ENCODE measurements around the gene ADCY9.
"Not testable (repeated sequence)": the region's sequence is repeated elsewhere in the genome, so short reads cannot be mapped to it uniquely, and the experiment has no call there.

The ADCY9 gene

GRCh38 chr16:4064950-4065352 lies 51.3 kb downstream of the ADCY9 start:
- no peak for DNase-seq

GRCh38 chr16:4062212-4062802 lies 53.9 kb downstream of the ADCY9 start:
- DNase-seq: no peak

- no peak for DNase-seq
Observed at GRCh38 chr16:4060823-4061222, 55.4 kb downstream of the ADCY9 start.

- no peak for DNase-seq
Observed at GRCh38 chr16:4060009-4060408, 56.2 kb downstream of the ADCY9 start.

DNA sequence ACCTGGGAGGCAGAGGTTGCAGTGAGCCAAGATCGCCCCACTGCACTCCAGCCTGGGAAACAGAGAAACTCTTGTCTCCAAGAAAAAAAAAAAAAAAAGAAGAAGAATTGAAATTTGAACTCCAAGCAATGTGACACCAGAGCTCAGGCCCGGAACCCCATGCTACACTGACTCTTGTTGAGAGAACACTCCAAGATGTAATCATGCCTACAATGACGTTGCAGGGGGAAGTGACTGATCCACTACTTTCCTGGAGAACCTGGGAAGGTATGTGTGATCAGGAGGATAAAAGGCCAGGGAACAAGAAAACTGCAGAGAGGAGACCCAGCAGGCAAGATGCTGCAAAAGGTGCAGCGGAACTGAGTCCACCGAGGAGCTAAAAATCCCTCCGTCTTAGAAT lies 57.9 kb downstream of the ADCY9 start:
- no peak for DNase-seq

DNA sequence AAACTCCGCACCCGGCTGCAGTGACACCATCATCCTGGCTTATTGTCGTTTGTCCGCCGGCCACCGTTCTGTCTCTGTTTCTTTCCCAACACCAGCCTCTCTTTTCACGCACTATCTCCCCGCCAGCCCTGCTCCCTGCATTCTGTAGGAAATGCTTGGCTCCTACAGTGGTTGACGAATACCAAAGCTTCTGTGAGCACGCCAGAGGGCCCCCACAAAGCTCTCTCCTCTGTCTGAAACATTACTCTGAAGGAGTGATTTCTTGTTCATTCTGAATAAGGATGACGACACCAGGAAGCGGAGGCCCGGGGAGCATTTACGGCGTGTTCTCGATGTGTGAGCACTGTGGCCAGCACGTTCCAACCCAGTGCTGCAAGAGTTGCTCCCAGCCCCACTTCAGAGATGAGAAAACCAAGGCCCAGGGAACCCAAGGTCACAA lies 58.8 kb downstream of the ADCY9 start:
- DNase-seq: no peak

GRCh38 chr16:4056161-4057105 lies 59.8 kb downstream of the ADCY9 start:
- no peak for DNase-seq

- DNase-seq: no peak
Observed at GRCh38 chr16:4055748-4056147, 60.5 kb downstream of the ADCY9 start.

DNA sequence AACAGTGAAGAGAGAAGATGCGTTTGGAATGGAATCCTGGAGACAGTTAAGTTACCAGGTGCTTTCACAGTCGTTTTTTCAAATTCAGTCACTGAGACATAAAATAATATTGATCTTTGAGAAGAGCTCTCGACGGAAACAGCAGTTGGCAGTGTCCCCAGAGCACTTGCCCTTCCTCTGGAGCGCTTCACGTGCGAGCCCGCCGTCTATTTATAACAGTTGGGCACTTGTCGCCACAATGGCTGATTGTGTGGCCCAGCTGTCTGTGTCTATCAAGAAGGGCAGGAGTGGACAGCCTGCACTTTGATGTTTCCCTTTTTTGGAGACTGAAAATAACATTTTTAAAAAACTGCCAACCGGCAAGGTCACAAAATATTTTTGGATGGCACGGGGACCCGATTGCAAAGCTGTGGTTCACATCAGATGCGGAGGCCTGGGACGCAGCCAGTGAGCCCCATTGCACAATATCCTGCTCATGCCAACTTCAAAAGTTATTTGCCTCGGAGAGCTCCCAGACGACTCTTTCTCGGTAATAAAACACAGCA lies 62.9 kb downstream of the ADCY9 start:
- peak; percentile 5 for DNase-seq

DNA sequence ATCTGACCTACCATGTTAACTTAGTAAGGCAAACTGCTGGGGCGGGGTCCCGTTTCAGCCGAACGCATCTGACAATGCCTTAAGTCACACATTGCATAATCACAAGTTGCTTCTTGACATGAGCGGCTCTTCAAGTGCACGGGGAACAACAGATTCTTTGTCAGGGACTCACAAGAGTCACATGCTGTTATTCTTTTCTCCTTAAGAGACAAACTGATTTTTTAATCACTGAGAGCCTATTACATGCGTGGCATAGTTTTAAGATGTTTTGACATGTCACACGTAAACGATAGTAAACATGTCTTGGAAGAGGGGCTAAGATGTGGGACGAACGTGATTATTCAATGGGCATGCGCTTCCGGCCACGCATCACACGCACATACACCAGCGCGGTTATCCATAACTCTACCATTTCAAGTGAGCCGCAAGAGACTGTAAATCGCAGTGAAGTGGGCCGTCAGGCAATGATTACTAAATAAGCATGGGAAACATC lies 63.4 kb downstream of the ADCY9 start:
- DNase-seq: no peak

- no peak for DNase-seq
Observed at GRCh38 chr16:4052096-4052495, 64.1 kb downstream of the ADCY9 start.

GRCh38 chr16:4051591-4051990 lies 64.7 kb downstream of the ADCY9 start:
- no peak for DNase-seq

DNA sequence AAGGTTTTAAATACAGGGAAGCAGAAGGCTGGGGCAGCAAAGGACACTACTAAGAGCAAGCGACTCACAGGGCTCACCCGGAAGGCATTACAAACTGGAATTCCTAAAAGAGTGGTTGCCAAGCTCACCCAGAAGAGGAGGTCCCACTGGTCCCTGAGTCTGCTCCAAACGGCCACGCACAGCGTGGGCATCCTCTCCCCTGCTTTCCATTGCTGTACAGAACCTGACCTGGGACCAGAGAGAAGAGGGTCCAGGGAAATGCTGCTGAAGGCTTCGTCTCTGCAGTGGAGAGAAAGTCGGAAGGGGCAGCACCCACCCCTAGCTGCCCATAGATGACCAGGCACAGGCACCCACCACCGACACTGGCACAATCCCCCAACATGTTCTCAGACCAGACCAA lies 67.2 kb downstream of the ADCY9 start:
- no peak for DNase-seq

- no peak for DNase-seq
Observed at GRCh38 chr16:4048481-4048880, 67.8 kb downstream of the ADCY9 start.

GRCh38 chr16:4046221-4046620 lies 70.0 kb downstream of the ADCY9 start:
- no peak for DNase-seq

DNA sequence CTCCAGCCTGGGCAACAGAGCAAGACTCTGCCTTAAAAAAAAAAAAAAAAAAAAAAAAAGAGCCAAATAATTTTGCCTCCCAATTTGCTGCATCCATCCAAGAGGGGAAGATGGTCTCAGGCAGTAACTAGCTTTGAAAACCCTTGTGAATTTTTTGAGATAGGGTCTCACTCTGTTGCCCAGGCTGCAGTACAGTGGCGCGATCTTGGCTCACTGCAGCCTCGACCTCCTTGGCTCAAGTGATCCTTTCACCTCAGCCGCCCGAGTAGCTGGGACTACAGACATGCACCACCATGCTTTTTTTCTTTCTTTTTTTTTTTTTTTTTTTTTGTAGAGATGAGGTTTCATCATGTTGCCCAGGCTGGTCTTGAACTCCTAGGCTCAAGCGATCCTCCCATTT lies 70.7 kb downstream of the ADCY9 start:
- not testable (repeated sequence) for DNase-seq

DNA sequence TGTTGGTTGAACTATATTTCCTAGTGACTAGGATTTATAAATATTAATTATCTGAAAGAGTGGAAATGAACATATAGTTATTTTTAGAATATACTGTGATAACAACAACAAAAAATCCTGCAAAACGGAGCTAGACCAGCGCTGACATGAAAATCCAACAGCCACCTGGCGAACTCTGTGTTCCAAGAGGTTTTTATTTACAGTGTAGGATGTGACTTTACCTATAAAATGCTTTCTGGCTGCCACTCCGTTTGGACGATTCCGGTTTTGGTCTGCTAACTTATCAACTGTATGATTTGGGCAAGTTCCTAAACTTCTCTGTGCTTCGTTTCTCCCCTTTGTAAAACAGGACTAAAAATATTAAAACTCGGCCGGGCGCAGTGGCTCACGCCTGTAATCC lies 73.7 kb downstream of the ADCY9 start:
- DNase-seq: no peak

- DNase-seq: no peak
Observed at GRCh38 chr16:4038448-4038847, 77.8 kb downstream of the ADCY9 start.

DNA sequence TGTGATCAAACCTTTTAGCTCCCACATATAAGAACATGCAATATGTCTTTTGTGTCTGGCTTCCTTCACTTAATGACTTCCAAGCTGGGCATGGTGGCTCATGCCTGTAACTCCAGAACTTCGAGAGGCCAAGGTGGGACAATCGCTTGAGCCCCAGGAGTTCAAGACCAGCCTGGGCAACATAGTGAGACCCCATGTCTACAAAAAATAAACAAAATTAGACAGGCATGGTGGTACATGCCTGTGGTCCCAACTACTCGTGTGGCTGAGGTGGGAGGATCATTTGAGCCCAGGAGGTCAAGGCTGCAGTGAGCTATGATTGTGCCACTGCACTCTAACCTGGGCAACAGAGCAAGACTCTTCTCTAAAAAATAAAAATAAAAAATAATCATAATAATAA lies 79.3 kb downstream of the ADCY9 start:
- DNase-seq: not testable (repeated sequence)

DNA sequence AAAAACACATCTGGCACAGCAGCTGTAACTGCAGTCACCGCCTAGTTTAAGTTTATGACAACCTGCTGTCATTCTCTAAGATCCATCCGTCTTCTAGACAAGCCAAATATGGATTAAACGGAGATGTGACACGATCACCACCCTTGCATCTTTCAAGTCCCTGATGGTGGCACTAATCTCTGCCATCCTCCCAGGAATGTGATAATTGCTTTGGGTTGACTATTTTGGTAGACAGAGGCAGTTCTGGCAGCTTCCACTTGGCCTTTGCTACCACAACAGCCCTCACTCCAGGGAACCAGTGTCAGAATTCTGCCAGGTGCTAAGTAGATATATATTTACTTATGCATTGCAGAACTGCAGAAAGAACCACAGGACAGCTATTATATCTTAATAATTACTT lies 81.3 kb downstream of the ADCY9 start:
- no peak for DNase-seq

DNA sequence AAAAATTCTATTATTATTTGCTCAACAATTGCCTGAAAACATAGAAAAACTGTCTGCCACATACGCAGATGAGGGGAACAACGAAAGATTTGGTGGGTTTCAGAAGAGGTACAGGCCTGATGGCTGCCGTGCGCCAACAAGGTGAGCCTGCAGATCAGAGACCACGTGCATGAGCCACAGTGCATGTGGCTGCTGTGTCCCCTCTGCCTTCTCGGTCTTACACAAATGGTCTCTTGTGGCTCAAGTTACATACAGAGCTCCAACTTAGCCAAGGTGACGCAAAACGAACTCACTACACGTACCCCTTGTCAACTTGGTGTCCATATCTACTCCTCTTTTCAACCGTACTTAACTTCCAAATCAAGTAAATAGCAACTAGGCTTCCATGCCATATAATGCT lies 82.3 kb downstream of the ADCY9 start:
- DNase-seq: no peak

DNA sequence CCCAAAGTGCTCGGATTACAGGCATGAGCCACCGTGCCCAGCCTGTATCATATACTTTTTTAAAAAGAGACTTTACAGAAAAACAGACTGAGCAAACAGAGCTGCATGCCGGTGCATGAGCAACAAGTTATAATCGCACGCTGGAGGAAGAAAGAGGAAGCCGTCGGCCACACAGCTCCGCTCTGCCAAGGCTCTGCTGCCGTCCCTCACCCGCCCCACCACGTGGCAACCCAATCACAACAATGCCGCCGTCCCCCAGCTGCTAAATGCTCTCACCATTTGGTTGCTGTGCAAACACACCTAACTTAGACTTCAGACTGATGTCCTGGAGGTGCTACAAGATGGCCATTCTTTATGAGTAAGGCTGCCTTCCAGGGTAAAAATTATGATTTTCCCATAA lies 83.5 kb downstream of the ADCY9 start:
- DNase-seq: no peak

DNA sequence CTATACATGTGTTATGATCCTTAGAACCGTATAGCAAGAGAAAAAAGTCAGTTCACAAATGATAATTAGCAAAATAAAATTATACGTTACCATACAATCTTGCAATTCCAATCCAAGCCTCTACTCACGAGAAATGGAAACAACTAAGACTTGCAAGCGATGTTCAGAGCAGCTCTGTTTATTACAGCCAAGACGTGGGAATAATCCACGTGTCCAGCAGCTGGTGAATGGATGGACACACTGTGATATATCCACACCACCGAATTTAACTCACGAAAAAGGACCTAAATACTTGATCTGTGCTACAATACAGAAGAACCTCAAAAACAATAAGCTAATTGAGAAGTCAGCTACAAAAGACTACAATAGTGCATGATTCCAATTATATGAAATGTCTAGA lies 88.1 kb downstream of the ADCY9 start:
- no peak for DNase-seq

GRCh38 chr16:4026854-4027253 lies 89.4 kb downstream of the ADCY9 start:
- DNase-seq: no peak
